ENCODE data around the gene OFD1. TPM values are rescaled to one million over a fixed set of nuclear protein-coding genes. Genes with fewer than 3 reads are reported as not detected.

OFD1 gene
- 11.5 to 17.4 TPM (median 12.4 TPM) in 5 replicates for total RNA-seq (2022; extraction: Qiagen RNA extraction; ENCODE audit: low read depth)

GRCh38 chrX:13734278-13735172 is at the start of gene OFD1, which contains the start of gene TRAPPC2:
Gene OFD1 (plus strand): TSS chrX:13734748. CDS start chrX:13735072, 324 bp downstream.
Gene TRAPPC2 (minus strand): TSS chrX:13734620. CDS start chrX:13719963, 14,657 bp downstream.

GRCh38 chrX:13688958-13689740 is 45.4 kb upstream of the OFD1 start, which contains the start of gene RAB9A:
Gene RAB9A (plus strand): TSS chrX:13689128. CDS start chrX:13708747, 19,619 bp downstream.

GRCh38 chrX:13816643-13817627 is 82.4 kb downstream of the OFD1 start, which contains the start of gene GPM6B:
Gene GPM6B (minus strand): TSS chrX:13817093. CDS start chrX:13816904, 189 bp downstream.

Other genes with a start within 250 kb of the OFD1 start
- not detected in 5 replicates for gene EGFL6, start 165.1 kb upstream of the OFD1 start, total RNA-seq (2022; extraction: Qiagen RNA extraction; ENCODE audit: low read depth)
- gene TCEANC, start 81.6 kb upstream of the OFD1 start, total RNA-seq (2022; extraction: Qiagen RNA extraction; ENCODE audit: low read depth): 0.63 to 0.82 TPM (median 0.80 TPM) in 5 replicates
- 29.5 to 40.8 TPM (median 36.2 TPM) in 5 replicates for gene RAB9A, start 45.6 kb upstream of the OFD1 start, total RNA-seq (2022; extraction: Qiagen RNA extraction; ENCODE audit: low read depth)
- 6.2 to 10.5 TPM (median 6.8 TPM) in 5 replicates for gene TRAPPC2, start 128 bp upstream of the OFD1 start, total RNA-seq (2022; extraction: Qiagen RNA extraction; ENCODE audit: low read depth)
- gene GPM6B, start 82.3 kb downstream of the OFD1 start, total RNA-seq (2022; extraction: Qiagen RNA extraction; ENCODE audit: low read depth): 0.05 TPM in 1 of 5 replicates, not detected in the others

All from A549 treated with CpdA at 1 μM for 4 hours (cell line).